Measurements from ENCODE around the gene TRAF2. TPM values are rescaled to one million over a fixed set of nuclear protein-coding genes. Genes with fewer than 3 reads are reported as not detected.

Gene TRAF2
- polyA plus RNA-seq, 2 of the 4 experiments (the other 2 are of a cell fraction) = 23.8 to 39.5 TPM

- no peak for FAIRE-seq
- POLR2A ChIA-PET = interaction anchor here (1.7 kb wide), 1 partner anchor 43 kb away, joined by 10 read pairs; no protein-coding TSS in a partner anchor
- 7% methylated on average over 29 of the region's 74 CpGs for WGBS (ENCODE audit: missing lambda C conversion rate)
- TF ChIP-seq MAZ (IDR thresholded peaks at IDR 0.05; ENCODE audit: borderline replicate concordance, low read depth, low read length) (no peak), ESRRA (IDR thresholded peaks at IDR 0.05; ENCODE audit: borderline replicate concordance, low read length) (no peak), CHD2 (IDR thresholded peaks at IDR 0.05; ENCODE audit: low read length, partially characterized antibody) (no peak), TFCP2L1 (CRISPR knock-in tag; IDR thresholded peaks at IDR 0.05) (no peak), GATA3 (IDR thresholded peaks at IDR 0.05; ENCODE audit: borderline replicate concordance) (no peak), MAX (IDR thresholded peaks at IDR 0.05) (peak; percentile 83), CBX2 (IDR thresholded peaks at IDR 0.05; ENCODE audit: borderline replicate concordance, low read depth) (no peak), EHF (CRISPR knock-in tag; IDR thresholded peaks at IDR 0.05) (no peak), RARB (CRISPR knock-in tag; IDR thresholded peaks at IDR 0.05) (no peak), FOSB (CRISPR knock-in tag; IDR thresholded peaks at IDR 0.05) (no peak), RNF2 (IDR thresholded peaks at IDR 0.05; ENCODE audit: borderline replicate concordance, low read depth) (no peak), HOXB5 (CRISPR knock-in tag; IDR thresholded peaks at IDR 0.05) (no peak), HEYL (CRISPR knock-in tag; IDR thresholded peaks at IDR 0.05) (no peak), RAD21 (conservative IDR thresholded peaks at IDR 0.05 in 1 of 2, IDR thresholded peaks at IDR 0.05 in 1 of 2) (peak; percentile 21 to 40; a peak in 3 of 5 replicates), HOXA7 (CRISPR knock-in tag; IDR thresholded peaks at IDR 0.05) (no peak), NR3C1 (IDR thresholded peaks at IDR 0.05) (no peak), RFX5 (IDR thresholded peaks at IDR 0.05) (no peak; the same call in 1 of the 2 replicates), KDM5A (IDR thresholded peaks at IDR 0.05) (no peak), JUN (IDR thresholded peaks at IDR 0.05) (peak; percentile 44 to 80; a peak in 3 of 5 replicates), RCOR1 (IDR thresholded peaks at IDR 0.05; ENCODE audit: low read depth, low read length) (no peak), SMC3 (IDR thresholded peaks at IDR 0.05) (no peak; the same call in 1 of the 3 replicates), SREBF2 (IDR thresholded peaks at IDR 0.05) (no peak), CEBPB (IDR thresholded peaks at IDR 0.05) (no peak), FOXS1 (CRISPR knock-in tag; IDR thresholded peaks at IDR 0.05) (no peak), CHD4 (IDR thresholded peaks at IDR 0.05; ENCODE audit: borderline replicate concordance) (peak; percentile 79; the same call in 1 of the 2 replicates), POLR2A (IDR thresholded peaks at IDR 0.05; ENCODE audit: low read length) (peak; percentile 60), HMGXB4 (CRISPR knock-in tag; IDR thresholded peaks at IDR 0.05; ENCODE audit: borderline replicate concordance) (no peak), REST (IDR thresholded peaks at IDR 0.05) (no peak)
- TF ChIP-seq, protein P1, sequence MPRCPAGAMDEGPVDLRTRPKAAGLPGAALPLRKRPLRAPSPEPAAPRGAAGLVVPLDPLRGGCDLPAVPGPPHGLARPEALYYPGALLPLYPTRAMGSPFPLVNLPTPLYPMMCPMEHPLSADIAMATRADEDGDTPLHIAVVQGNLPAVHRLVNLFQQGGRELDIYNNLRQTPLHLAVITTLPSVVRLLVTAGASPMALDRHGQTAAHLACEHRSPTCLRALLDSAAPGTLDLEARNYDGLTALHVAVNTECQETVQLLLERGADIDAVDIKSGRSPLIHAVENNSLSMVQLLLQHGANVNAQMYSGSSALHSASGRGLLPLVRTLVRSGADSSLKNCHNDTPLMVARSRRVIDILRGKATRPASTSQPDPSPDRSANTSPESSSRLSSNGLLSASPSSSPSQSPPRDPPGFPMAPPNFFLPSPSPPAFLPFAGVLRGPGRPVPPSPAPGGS (IDR thresholded peaks at IDR 0.05) = peak; percentile 69; the same call in 2 of the 3 replicates
- TF ChIP-seq, protein P2, sequence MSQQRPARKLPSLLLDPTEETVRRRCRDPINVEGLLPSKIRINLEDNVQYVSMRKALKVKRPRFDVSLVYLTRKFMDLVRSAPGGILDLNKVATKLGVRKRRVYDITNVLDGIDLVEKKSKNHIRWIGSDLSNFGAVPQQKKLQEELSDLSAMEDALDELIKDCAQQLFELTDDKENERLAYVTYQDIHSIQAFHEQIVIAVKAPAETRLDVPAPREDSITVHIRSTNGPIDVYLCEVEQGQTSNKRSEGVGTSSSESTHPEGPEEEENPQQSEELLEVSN (IDR thresholded peaks at IDR 0.05; ENCODE audit: borderline replicate concordance, low read depth) = peak; percentile 43; the same call in 1 of the 2 replicates
- TF ChIP-seq, protein P3, sequence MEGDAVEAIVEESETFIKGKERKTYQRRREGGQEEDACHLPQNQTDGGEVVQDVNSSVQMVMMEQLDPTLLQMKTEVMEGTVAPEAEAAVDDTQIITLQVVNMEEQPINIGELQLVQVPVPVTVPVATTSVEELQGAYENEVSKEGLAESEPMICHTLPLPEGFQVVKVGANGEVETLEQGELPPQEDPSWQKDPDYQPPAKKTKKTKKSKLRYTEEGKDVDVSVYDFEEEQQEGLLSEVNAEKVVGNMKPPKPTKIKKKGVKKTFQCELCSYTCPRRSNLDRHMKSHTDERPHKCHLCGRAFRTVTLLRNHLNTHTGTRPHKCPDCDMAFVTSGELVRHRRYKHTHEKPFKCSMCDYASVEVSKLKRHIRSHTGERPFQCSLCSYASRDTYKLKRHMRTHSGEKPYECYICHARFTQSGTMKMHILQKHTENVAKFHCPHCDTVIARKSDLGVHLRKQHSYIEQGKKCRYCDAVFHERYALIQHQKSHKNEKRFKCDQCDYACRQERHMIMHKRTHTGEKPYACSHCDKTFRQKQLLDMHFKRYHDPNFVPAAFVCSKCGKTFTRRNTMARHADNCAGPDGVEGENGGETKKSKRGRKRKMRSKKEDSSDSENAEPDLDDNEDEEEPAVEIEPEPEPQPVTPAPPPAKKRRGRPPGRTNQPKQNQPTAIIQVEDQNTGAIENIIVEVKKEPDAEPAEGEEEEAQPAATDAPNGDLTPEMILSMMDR (IDR thresholded peaks at IDR 0.05) = peak; percentile 94
Measured at GRCh38 chr9:136944519-136945332, 58.4 kb downstream of the TRAF2 start, which contains the start of the genes C8G and FBXW5. C8G (plus strand) TSS chr9:136945243; CDS start chr9:136945321, 78 bp downstream. FBXW5 (minus strand) TSS chr9:136944738; CDS start chr9:136944083, 655 bp downstream.

More at GRCh38 chr9:136944519-136945332, 58.4 kb downstream of the TRAF2 start, which contains the start of the genes C8G and FBXW5:
- ATAC-seq (peak; percentile 34 to 47), DNase-seq (ENCODE audit: low read depth in 1 of 2, low spot score in 1 of 2) (peak; percentile 89 to 91)
- no peaks in the 10 kb centered on the region for H3K9me3 ChIP-seq
- H3K4me2 ChIP-seq = peak within 1 kb of the TSS; percentile 96
- peak within 1 kb of the TSS; percentile 78 for H3K4me3 ChIP-seq
- H3K4me1 ChIP-seq = peaks cover 36% of the 10 kb centered on the region
- H3K27ac ChIP-seq = peak within 1 kb of the TSS; percentile 98 to 99
- CTCF ChIA-PET = interaction anchor here (0.5 to 11.3 kb wide), 29 partner anchors 8 to 123 kb away, joined by 3 to 282 read pairs (median 4); partner anchors contain the start of genes ABCA2, AJM1, FUT7 and NPDC1
